Prostate gland (tissue), 2 donors: ENCODE data around the gene JPT1. TPM values are rescaled to one million over a fixed set of nuclear protein-coding genes. Genes with fewer than 3 reads are reported as not detected.
A peak's percentile ranks its signal among the peaks of the same experiment; 100 is the strongest.

Experiments
- DNase-seq: peaks from one replicate; pipeline ENCODE4 v3.0.0-alpha.2; 2019; ENCODE audit warnings: low spot score
- H3K27ac ChIP-seq, 2 donors: fragments of 200-600 bp; sonication (generic); 2 replicates each; pipeline ENCODE4 v1.5.1; 2017 to 2019
- H3K27me3 ChIP-seq: fragments of 200-600 bp; sonication (generic); replicated peaks from 2 replicates; pipeline ENCODE4 v1.5.1; 2019; ENCODE audit not compliant: insufficient read depth
- H3K36me3 ChIP-seq, 2 donors: fragments of 200-600 bp; sonication (generic); 1 replicate in 1 of 2; 2 replicates in 1 of 2; pipeline versions ENCODE4 v1.5.1 to v1.8.1; 2017 to 2019
- H3K4me1 ChIP-seq: fragments of 200-600 bp; sonication (generic); replicated peaks from 2 replicates; pipeline ENCODE4 v1.5.1; 2019
- H3K4me3 ChIP-seq, 2 donors: fragments of 200-600 bp; sonication (generic); 2 replicates each; pipeline ENCODE4 v1.5.1; 2017 to 2019
- H3K9me3 ChIP-seq: fragments of 200-600 bp; sonication (generic); 2 replicates; pipeline ENCODE4 v1.5.1; 2017
- POLR2A ChIP-seq: fragments of 450-650 bp; IDR thresholded peaks from one replicate; pipeline ENCODE4 v1.6.1; 2016; ENCODE audit warnings: antibody characterized with exemption, mild to moderate bottlenecking
- POLR2AphosphoS5 ChIP-seq: sonication (generic); formaldehyde crosslinking; IDR thresholded peaks from one replicate; pipeline ENCODE4 v1.6.1; 2017; ENCODE audit warnings: antibody characterized with exemption
- WGBS: methylation state at CpG from one replicate; pipeline ENCODE4 v1.1.5; 2018; 5-methylcytosine and 5-hydroxymethylcytosine counted together
- intact Hi-C: fragments of 100-400 bp; cut with DNase I; formaldehyde crosslinking; loops from one replicate; pipeline ENCODE4 v1.14.2; 2022
- total RNA-seq, 2 donors: library from RNA; depleted of rRNA; stranded (reverse); fragments of >200 nt; gene quantifications; one replicate each; pipeline ENCODE4 v1.1.0, GENCODE V29; 2016
- TF ChIP-seq, protein P1 (sequence below), 4 experiments: fragments of 200-600 bp in 2 of 4; fragments of 450-650 bp in 2 of 4; sonication (generic) in 2 of 4; IDR thresholded peaks; 1 replicate in 3 of 4; 2 replicates in 1 of 4; pipeline ENCODE4 v1.5.1; 2016 to 2019; ENCODE audit warnings: antibody characterized with exemption in 4 of 4, mild to moderate bottlenecking in 2 of 4, moderate library complexity in 2 of 4

The JPT1 gene, protein sequence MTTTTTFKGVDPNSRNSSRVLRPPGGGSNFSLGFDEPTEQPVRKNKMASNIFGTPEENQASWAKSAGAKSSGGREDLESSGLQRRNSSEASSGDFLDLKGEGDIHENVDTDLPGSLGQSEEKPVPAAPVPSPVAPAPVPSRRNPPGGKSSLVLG
- total RNA-seq, result 100 to 1,000 TPM in 1 of 2 donors, 10 to 100 TPM in 1; 97.9 to 132 TPM

DNA sequence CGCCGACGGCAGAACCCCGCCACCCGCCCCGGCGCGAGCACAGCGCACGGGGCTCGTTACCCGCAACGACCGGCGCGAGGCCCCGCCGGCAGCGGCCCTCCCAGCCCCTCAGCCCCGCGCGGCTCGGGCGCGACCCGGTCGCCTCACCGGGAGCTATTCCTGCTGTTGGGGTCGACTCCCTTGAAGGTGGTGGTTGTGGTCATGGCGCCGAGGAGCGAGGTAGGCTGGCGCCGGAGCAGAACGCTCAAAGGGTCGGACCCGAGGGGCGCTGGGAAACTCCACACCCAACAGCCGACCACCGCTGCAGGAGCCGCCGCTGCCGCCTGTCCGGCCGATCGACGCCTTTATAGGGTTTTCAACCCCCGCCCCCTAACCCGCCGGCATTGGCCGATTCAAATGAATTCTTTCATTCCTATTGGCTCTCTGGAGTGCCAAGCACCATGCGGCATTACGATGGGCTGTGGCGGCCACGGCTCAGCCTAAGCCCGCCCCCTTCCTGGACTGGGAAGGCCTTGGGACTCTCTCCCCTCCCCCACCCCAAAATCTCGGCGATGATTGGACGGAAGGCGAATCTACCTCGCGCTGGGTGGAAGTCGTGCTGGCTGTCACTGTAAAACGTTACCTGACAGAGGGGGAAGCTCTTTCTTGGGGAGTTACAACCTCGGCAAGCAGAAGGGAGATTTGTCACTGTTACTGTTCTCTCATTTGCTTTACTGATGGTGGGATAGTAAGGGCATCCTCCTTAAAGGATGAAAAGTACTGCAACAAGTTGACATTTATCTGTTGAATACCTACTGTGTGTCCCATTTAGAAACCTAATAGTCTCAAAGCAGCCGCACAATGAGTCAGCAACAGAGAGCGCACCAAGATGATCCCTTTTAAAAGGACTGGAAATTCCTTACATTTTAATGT is at the start of gene JPT1:
Gene JPT1, minus strand, starts transcription at position 318 of the 912 bp plus-strand sequence. Its CDS starts 115 bp downstream, at position 203.
- DNase-seq, result peak; percentile 98
- Histone ChIP-seq H3K36me3 (no peaks in the 10 kb centered on the region), H3K4me1 (peaks cover 7% of the 10 kb centered on the region), H3K27ac (peak within 1 kb of the TSS; percentile 43 to 75), H3K27me3 (no peaks in the 10 kb centered on the region), H3K9me3 (no peaks in the 10 kb centered on the region), H3K4me3 (peak within 1 kb of the TSS; percentile 85)
- 1% methylated on average over 67 of the region's 67 CpGs for WGBS
- intact Hi-C loops, result no loop called here
- TF ChIP-seq POLR2A (peak; percentile 99), POLR2AphosphoS5 (peak; percentile 97)
- TF ChIP-seq, protein P1, sequence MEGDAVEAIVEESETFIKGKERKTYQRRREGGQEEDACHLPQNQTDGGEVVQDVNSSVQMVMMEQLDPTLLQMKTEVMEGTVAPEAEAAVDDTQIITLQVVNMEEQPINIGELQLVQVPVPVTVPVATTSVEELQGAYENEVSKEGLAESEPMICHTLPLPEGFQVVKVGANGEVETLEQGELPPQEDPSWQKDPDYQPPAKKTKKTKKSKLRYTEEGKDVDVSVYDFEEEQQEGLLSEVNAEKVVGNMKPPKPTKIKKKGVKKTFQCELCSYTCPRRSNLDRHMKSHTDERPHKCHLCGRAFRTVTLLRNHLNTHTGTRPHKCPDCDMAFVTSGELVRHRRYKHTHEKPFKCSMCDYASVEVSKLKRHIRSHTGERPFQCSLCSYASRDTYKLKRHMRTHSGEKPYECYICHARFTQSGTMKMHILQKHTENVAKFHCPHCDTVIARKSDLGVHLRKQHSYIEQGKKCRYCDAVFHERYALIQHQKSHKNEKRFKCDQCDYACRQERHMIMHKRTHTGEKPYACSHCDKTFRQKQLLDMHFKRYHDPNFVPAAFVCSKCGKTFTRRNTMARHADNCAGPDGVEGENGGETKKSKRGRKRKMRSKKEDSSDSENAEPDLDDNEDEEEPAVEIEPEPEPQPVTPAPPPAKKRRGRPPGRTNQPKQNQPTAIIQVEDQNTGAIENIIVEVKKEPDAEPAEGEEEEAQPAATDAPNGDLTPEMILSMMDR (IDR thresholded peaks at IDR 0.05), result peak in 1 of 4 experiments; percentile 14

DNA sequence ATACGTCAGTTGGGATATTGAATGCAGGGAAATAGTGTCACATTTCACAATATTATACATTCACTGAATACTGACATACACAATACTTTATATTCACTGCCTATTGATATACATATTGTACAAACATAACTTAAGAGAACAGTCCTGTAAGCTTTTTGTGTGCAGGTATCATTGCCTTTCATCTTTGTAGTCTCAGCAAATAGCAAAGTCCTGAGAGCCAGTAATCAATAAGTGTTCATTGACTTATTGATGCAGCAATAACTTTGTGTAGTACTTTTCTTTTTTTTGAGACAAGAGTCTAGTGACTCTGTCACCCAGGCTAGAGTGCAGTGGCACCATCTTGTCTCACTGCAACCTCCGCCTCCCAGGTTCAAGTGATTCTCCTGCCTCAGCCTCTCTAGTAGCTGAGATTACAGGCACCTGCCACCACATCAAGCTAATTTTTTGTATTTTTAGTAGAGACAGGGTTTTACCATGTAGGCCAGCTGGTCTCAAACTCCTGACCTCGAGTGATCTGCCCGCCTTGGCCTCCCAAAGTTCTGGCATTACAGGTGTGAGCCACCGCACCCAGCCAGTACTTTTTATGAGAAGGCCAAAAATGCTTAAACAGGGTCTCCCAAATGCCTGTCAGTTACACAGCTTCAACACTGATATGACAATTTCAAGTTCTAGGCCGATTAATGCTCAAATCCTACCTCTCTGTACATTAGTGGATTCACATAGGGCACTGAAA is 45.7 kb upstream of the JPT1 start:
- Histone ChIP-seq H3K9me3 (no peaks in the 10 kb centered on the region), H3K27me3 (no peaks in the 10 kb centered on the region), H3K4me1 (no peaks in the 10 kb centered on the region), H3K4me3 (no peak overlapping the region), H3K36me3 (no peaks in the 10 kb centered on the region), H3K27ac (no peak overlapping the region)
- intact Hi-C loops, result loop anchor here (5.0 kb wide), 1 partner anchor 238 kb away; no protein-coding TSS in a partner anchor
- no peak for TF ChIP-seq POLR2AphosphoS5
- TF ChIP-seq, protein P1 (IDR thresholded peaks at IDR 0.05), result no peak
- TF ChIP-seq POLR2A, result no peak
- DNase-seq, result no peak
- WGBS, result 91% methylated on average over 6 of the region's 6 CpGs

DNA sequence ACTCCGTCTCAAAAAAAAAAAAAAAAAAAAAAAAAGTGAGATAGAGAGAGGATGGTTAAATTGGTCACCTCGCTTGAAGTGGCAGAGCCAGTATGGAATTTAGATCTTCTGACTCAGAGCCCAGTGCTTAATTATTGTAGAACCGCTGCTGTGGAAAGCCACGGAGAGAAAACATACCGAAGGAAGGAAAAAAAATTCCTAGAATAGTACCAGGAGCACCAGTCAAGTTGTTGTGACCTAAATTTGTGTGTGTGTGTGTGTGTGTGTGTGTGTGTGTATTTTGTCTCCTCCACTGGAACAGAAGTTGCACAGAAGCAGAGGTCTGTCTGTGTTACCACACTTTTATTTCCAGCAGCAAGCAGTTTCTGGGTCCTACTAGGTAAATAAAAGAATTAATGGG is 40.6 kb upstream of the JPT1 start:
- 83% methylated on average over 4 of the region's 5 CpGs for WGBS
- intact Hi-C loops, result no loop called here
- TF ChIP-seq, protein P1 (IDR thresholded peaks at IDR 0.05), result no peak
- TF ChIP-seq POLR2AphosphoS5 (no peak), POLR2A (no peak)

DNA sequence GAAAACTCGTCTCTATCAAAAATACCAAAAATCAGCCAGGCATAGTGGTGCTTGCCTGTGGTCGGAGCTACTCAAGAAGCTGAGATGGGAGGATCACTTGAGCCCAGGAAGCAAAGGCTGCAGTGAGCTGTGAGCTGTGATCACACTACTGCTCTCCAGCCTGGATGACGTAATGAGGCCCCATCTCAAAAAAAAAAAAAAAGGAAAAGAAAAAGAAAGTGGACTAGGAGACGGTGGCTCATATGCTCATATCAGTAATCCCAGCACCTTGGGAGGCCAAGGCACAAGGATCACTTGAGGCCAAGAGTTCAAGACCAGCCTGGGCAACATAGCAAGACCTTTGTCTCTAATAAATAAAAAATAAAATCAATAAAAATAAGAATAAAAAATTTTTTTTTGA is 37.3 kb upstream of the JPT1 start:
- no peak for TF ChIP-seq POLR2A
- TF ChIP-seq, protein P1 (IDR thresholded peaks at IDR 0.05), result no peak
- no peak for TF ChIP-seq POLR2AphosphoS5
- Histone ChIP-seq H3K27ac (no peak overlapping the region), H3K4me3 (no peak overlapping the region), H3K4me1 (no peaks in the 10 kb centered on the region), H3K36me3 (no peaks in the 10 kb centered on the region), H3K9me3 (no peaks in the 10 kb centered on the region), H3K27me3 (no peaks in the 10 kb centered on the region)
- 75% methylated on average over 4 of the region's 4 CpGs for WGBS
- no peak for DNase-seq
- intact Hi-C loops, result no loop called here

More for the DNA sequence above, 40.6 kb upstream of the JPT1 start:
- Histone ChIP-seq H3K9me3 (no peaks in the 10 kb centered on the region), H3K4me3 (no peak overlapping the region), H3K4me1 (no peaks in the 10 kb centered on the region), H3K27me3 (no peaks in the 10 kb centered on the region), H3K27ac (no peak overlapping the region), H3K36me3 (no peaks in the 10 kb centered on the region)
- no peak for DNase-seq
